H1 (cell line): ENCODE measurements around the gene LMAN1L. TPM values are rescaled to one million over a fixed set of nuclear protein-coding genes. Genes with fewer than 3 reads are reported as not detected.

ENCODE experiments used
- CTCF ChIA-PET: fragments of 300-600 bp; sonication (Branson Sonifier 250); formaldehyde crosslinking; loops from one replicate; lab custom pipeline; 2021; ENCODE audit not compliant: partially characterized antibody; lab: Charles Lee
- POLR2A ChIA-PET: fragments of 300-600 bp; sonication (Branson Sonifier 250); formaldehyde crosslinking; loops from one replicate; lab custom pipeline; 2021; ENCODE audit warnings: inconsistent platforms; ENCODE audit not compliant: partially characterized antibody; lab: Charles Lee
- DNase-seq, 2 experiments: peaks; one replicate each; pipeline versions ENCODE4 v3.0.0 to v3.0.0-alpha.2; 2010 to 2022; ENCODE audit warnings: low spot score in 2 of 2, low read depth in 1 of 2, mixed read lengths in 1 of 2
- FAIRE-seq: peaks from 2 replicates; lab custom pipeline; 2011; peaks lifted over from hg19 to GRCh38; lab: Jason Lieb, UNC
- H2AFZ ChIP-seq: 2 replicates; pipeline ENCODE4 v1.8.1; 2012; ENCODE audit warnings: low read length, inconsistent platforms
- H2AK5ac ChIP-seq: 2 replicates; pipeline ENCODE4 v1.6.1; 2013; ENCODE audit warnings: low read depth, low read length
- H2BK120ac ChIP-seq: replicated peaks from 2 replicates; pipeline ENCODE3; 2013; ENCODE audit warnings: low read depth, low read length, inconsistent platforms
- H2BK12ac ChIP-seq: 2 replicates; pipeline ENCODE4 v1.6.1; 2013; ENCODE audit warnings: low read depth, low read length
- H2BK15ac ChIP-seq: 2 replicates; pipeline ENCODE4 v1.6.1; 2013; ENCODE audit warnings: low read length
- H2BK20ac ChIP-seq: 2 replicates; pipeline ENCODE4 v1.6.1; 2013; ENCODE audit warnings: low read length
- H2BK5ac ChIP-seq: 2 replicates; pipeline ENCODE4 v1.6.1; 2013; ENCODE audit warnings: low read depth, low read length
- H3K14ac ChIP-seq: 2 replicates; pipeline ENCODE4 v1.6.1; 2013; ENCODE audit warnings: inconsistent platforms; ENCODE audit not compliant: insufficient read length
- H3K18ac ChIP-seq: 2 replicates; pipeline ENCODE4 v1.6.1; 2013; ENCODE audit warnings: low read length; ENCODE audit errors: extremely low read depth
- H3K23ac ChIP-seq: 2 replicates; pipeline ENCODE4 v1.6.1; 2013; ENCODE audit warnings: inconsistent platforms; ENCODE audit not compliant: insufficient read length
- H3K23me2 ChIP-seq: 2 replicates; pipeline ENCODE4 v1.6.1; 2013; ENCODE audit warnings: low read depth, low read length
- H3K27ac ChIP-seq: 2 replicates; pipeline ENCODE4 v1.6.1; 2011; ENCODE audit warnings: low read depth, low read length, inconsistent platforms
- H3K27me3 ChIP-seq, 4 experiments: replicated peaks in 1 of 4; 1 replicate in 1 of 4; 2 replicates in 3 of 4; pipeline versions ENCODE4 v1.6.1 to v1.8.1; 2011 to 2013; ENCODE audit warnings: low read length in 3 of 4, mild to moderate bottlenecking in 3 of 4, inconsistent platforms in 2 of 4, mixed read lengths in 2 of 4, moderate library complexity in 1 of 4; ENCODE audit not compliant: control insufficient read depth in 3 of 4, insufficient read depth in 3 of 4; ENCODE audit errors: extremely low read depth in 1 of 4
- H3K36me3 ChIP-seq, 4 experiments: 2 replicates each; pipeline versions ENCODE4 v1.6.1 to v1.8.1; 2011 to 2013; ENCODE audit warnings: mild to moderate bottlenecking in 4 of 4, low read length in 3 of 4, moderate library complexity in 2 of 4, control low read depth in 1 of 4, inconsistent platforms in 1 of 4; ENCODE audit not compliant: insufficient read depth in 4 of 4, control insufficient read depth in 2 of 4
- H3K4ac ChIP-seq: replicated peaks from 2 replicates; pipeline ENCODE3; 2013; ENCODE audit warnings: low read length, low read depth, mixed read lengths, inconsistent platforms; ENCODE audit not compliant: insufficient read length
- H3K4me1 ChIP-seq, 4 experiments: replicated peaks in 1 of 4; 1 replicate in 1 of 4; 2 replicates in 3 of 4; pipeline versions ENCODE4 v1.6.1 to v1.8.1; 2011 to 2013; ENCODE audit warnings: low read length in 3 of 4, inconsistent platforms in 2 of 4, mixed read lengths in 1 of 4; ENCODE audit not compliant: insufficient read depth in 4 of 4, control insufficient read depth in 3 of 4
- H3K4me2 ChIP-seq, 2 experiments: 2 replicates each; pipeline versions ENCODE4 v1.6.1 to v1.8.1; 2011 to 2013; ENCODE audit warnings: low read depth in 2 of 2, low read length in 2 of 2, control low read depth in 1 of 2, inconsistent platforms in 1 of 2, mild to moderate bottlenecking in 1 of 2; ENCODE audit not compliant: insufficient read depth in 1 of 2
- H3K4me3 ChIP-seq, 4 experiments: fragments of 200-600, 300-600 bp in 1 of 4; sonication (generic), shearing (Covaris generic), sonication (Bioruptor Twin) in 1 of 4; 2 replicates each; pipeline versions ENCODE4 v1.5.1 to v1.8.1; 2011 to 2016; ENCODE audit warnings: low read length in 4 of 4, low read depth in 3 of 4, control low read depth in 2 of 4, inconsistent platforms in 2 of 4, mild to moderate bottlenecking in 2 of 4, mixed read lengths in 1 of 4, moderate library complexity in 1 of 4; ENCODE audit not compliant: insufficient read depth in 2 of 4; ENCODE audit errors: extremely low read depth in 1 of 4
- H3K56ac ChIP-seq: replicated peaks from 2 replicates; pipeline ENCODE3; 2013; ENCODE audit warnings: low read depth, mild to moderate bottlenecking, mixed read lengths, low read length, inconsistent platforms; ENCODE audit not compliant: insufficient read length
- H3K79me1 ChIP-seq: 2 replicates; pipeline ENCODE4 v1.6.1; 2013; ENCODE audit warnings: low read depth, low read length, control low read depth
- H3K79me2 ChIP-seq, 2 experiments: 2 replicates each; pipeline versions ENCODE4 v1.6.1 to v1.8.1; 2012 to 2013; ENCODE audit warnings: low read length in 2 of 2, mild to moderate bottlenecking in 2 of 2, inconsistent platforms in 1 of 2; ENCODE audit not compliant: insufficient read depth in 2 of 2, control insufficient read depth in 1 of 2
- H3K9ac ChIP-seq, 4 experiments: replicated peaks in 1 of 4; 1 replicate in 1 of 4; 2 replicates in 3 of 4; pipeline versions ENCODE4 v1.6.1 to v1.8.1; 2011 to 2013; ENCODE audit warnings: low read depth in 3 of 4, low read length in 3 of 4, control low read depth in 2 of 4, mild to moderate bottlenecking in 2 of 4, moderate library complexity in 2 of 4, inconsistent platforms in 1 of 4; ENCODE audit errors: extremely low read depth in 1 of 4
- H3K9me3 ChIP-seq, 2 experiments: 2 replicates each; pipeline versions ENCODE4 v1.6.1 to v1.8.1; 2012 to 2013; ENCODE audit warnings: mild to moderate bottlenecking in 2 of 2, moderate library complexity in 2 of 2, control low read depth in 1 of 2, inconsistent platforms in 1 of 2, low read depth in 1 of 2, low read length in 1 of 2, mixed read lengths in 1 of 2; ENCODE audit not compliant: insufficient read depth in 2 of 2
- H4K20me1 ChIP-seq, 2 experiments: replicated peaks in 1 of 2; 2 replicates each; pipeline versions ENCODE3 to v1.8.1; 2011 to 2013; ENCODE audit warnings: inconsistent platforms in 2 of 2, low read length in 2 of 2, mild to moderate bottlenecking in 1 of 2; ENCODE audit not compliant: insufficient read depth in 2 of 2, control insufficient read depth in 1 of 2
- H4K5ac ChIP-seq: 2 replicates; pipeline ENCODE4 v1.6.1; 2013; ENCODE audit warnings: low read length, low read depth, mixed read lengths, inconsistent platforms; ENCODE audit not compliant: insufficient read length
- H4K8ac ChIP-seq: 2 replicates; pipeline ENCODE4 v1.8.0; 2013; ENCODE audit warnings: mild to moderate bottlenecking, moderate library complexity, low read length, inconsistent platforms; ENCODE audit not compliant: insufficient read depth; ENCODE audit errors: extremely low read depth
- H4K91ac ChIP-seq: replicated peaks from 2 replicates; pipeline ENCODE3; 2013; ENCODE audit warnings: low read length, mixed read lengths, inconsistent platforms; ENCODE audit not compliant: insufficient read length
- MAX ChIP-seq: IDR thresholded peaks from 2 replicates; pipeline ENCODE4 v1.6.1; 2012; ENCODE audit warnings: inconsistent platforms
- SIX5 ChIP-seq: IDR thresholded peaks from 2 replicates; pipeline ENCODE4 v1.6.1; 2011; ENCODE audit warnings: mild to moderate bottlenecking, low read depth, low read length
- WGBS, 2 experiments: shearing (Covaris generic) in 1 of 2; methylation state at CpG; one replicate each; pipeline versions ENCODE4 v1.1.6 to v1.1.7; 2013 to 2015; ENCODE audit warnings: low lambda C conversion rate in 2 of 2, mixed read lengths in 2 of 2, inconsistent platforms in 1 of 2, low coverage in 1 of 2, missing lambda C conversion rate in 1 of 2; ENCODE audit not compliant: insufficient replicate concordance in 2 of 2, insufficient coverage in 1 of 2, insufficient read length in 1 of 2; ENCODE audit errors: extremely low coverage in 1 of 2, missing lambda C conversion rate in 1 of 2; 5-methylcytosine and 5-hydroxymethylcytosine counted together
- polyA plus RNA-seq, 7 experiments: library from polyadenylated mRNA; depleted of rRNA in 3 of 7; stranded (reverse) in 5 of 7; unstranded in 2 of 7; fragments of >200 nt in 5 of 7; fragments of 200-250 nt in 2 of 7; gene quantifications; 1 replicate in 5 of 7; 2 replicates in 1 of 7; 4 replicates in 1 of 7; pipeline versions ENCODE4 v1.2.1 to v1.2.3, GENCODE V29; 2011 to 2013; ENCODE audit warnings: missing spikeins in 2 of 7, mixed read lengths in 2 of 7
- total RNA-seq: library from RNA; stranded (reverse); fragmentation: NEBNext Ultra II Directional; extraction: Animal tissue kit (Norgen Biotek cat#: 25700); gene quantifications from 2 replicates; pipeline ENCODE4 v1.2.1, GENCODE V29; 2021

Gene LMAN1L
- total and polyA plus RNA-seq, 2 of the 8 experiments (the other 6 are each of a cell fraction or from before 2014, with no cell fraction given) = not detected

GRCh38 chr15:74826921-74827320 is 14.3 kb downstream of the LMAN1L start:
- H3K56ac ChIP-seq = no peak overlapping the region
- H4K20me1 ChIP-seq = peaks cover 0 to 2% of the 10 kb centered on the region in 2 experiments
- POLR2A ChIA-PET = interaction anchor here (1.1 to 3.1 kb wide), 8 partner anchors 9 to 66 kb away, joined by 3 to 12 read pairs (median 6); partner anchors contain the start of genes LMAN1L and ULK3
- no peak overlapping the region for H3K14ac ChIP-seq
- CTCF ChIA-PET = interaction anchor here (0.9 to 15.7 kb wide), 15 partner anchors 8 to 478 kb away, joined by 3 to 135 read pairs (median 8); partner anchors contain the start of gene CSK
- no peak overlapping the region for H2BK20ac ChIP-seq
- no peak overlapping the region for H3K18ac ChIP-seq
- H3K79me1 ChIP-seq = no peaks in the 10 kb centered on the region
- H3K4me2 ChIP-seq = peak overlapping the region; percentile 55 to 61
- peak overlapping the region in 1 of 4 experiments; percentile 41; a peak in 2 of 8 replicates for H3K4me3 ChIP-seq
- H3K9me3 ChIP-seq = no peaks in the 10 kb centered on the region
- FAIRE-seq = no peak
- no peak overlapping the region for H4K91ac ChIP-seq
- H2BK120ac ChIP-seq = no peak overlapping the region
- no peak overlapping the region for H2AK5ac ChIP-seq
- H3K27ac ChIP-seq = no peak overlapping the region
- 0 out of 2 replicates have a peak overlapping the region, but pooled peaks have one; percentile 9 for H2BK12ac ChIP-seq
- H3K4ac ChIP-seq = no peak overlapping the region
- no peaks in the 10 kb centered on the region for H3K36me3 ChIP-seq
- no peak overlapping the region for H4K8ac ChIP-seq
- H3K79me2 ChIP-seq = no peaks in the 10 kb centered on the region
- 67% methylated on average over 11 of the region's 21 CpGs; no CpG with 5 or more reads in 1 of the 2 experiments for whole genome bisulfite sequencing, 2 experiments
- TF ChIP-seq SIX5 (no peak), MAX (peak; percentile 63; the same call in 1 of the 2 replicates)
- no peak overlapping the region for H4K5ac ChIP-seq
- DNase-seq = no peak
- H3K23ac ChIP-seq = no peak overlapping the region
- H3K4me1 ChIP-seq = peaks cover 0 to 7% (median 4%) of the 10 kb centered on the region in 4 experiments; a peak in 4 of 7 replicates
- 0 out of 2 replicates have a peak, but pooled peaks cover 3% of the 10 kb centered on the region for H3K23me2 ChIP-seq
- H2BK15ac ChIP-seq = no peak overlapping the region
- no peak overlapping the region for H2BK5ac ChIP-seq
- H3K9ac ChIP-seq = no peak overlapping the region
- H2AFZ ChIP-seq = no peak overlapping the region
- peaks cover 4 to 47% (median 29%) of the 10 kb centered on the region in 4 experiments for H3K27me3 ChIP-seq
